ENCODE results near the gene RFX6.

RFX6 gene

GRCh38 chr6:116979560-116979959 lies 102.5 kb downstream of the RFX6 start:
- no peak for DNase-seq (ENCODE audit: low read depth)
- TF ChIP-seq CTCF (conservative IDR thresholded peaks at IDR 0.05; ENCODE audit: low read depth, low read length), result no peak
- H3K4me3 ChIP-seq (ENCODE audit: low read depth, low read length), result no peak overlapping the region

All from choroid plexus epithelial cell (primary cell).